HEK293 (cell line): ENCODE data around the gene ESR1.

Experiments
- ZBTB20 ChIP-seq: fragments of 450-650 bp; formaldehyde crosslinking; IDR thresholded peaks from 2 replicates; pipeline ENCODE4 v1.5.1; 2016; ENCODE audit warnings: missing biosample characterization, missing genetic modification characterization
- ZFP3 ChIP-seq: fragments of 450-650 bp; formaldehyde crosslinking; IDR thresholded peaks from 2 replicates; pipeline ENCODE4 v1.5.1; 2016; ENCODE audit warnings: low read depth, missing biosample characterization, missing genetic modification characterization
- ZNF138 ChIP-seq: fragments of 450-650 bp; formaldehyde crosslinking; IDR thresholded peaks from 2 replicates; pipeline ENCODE4 v1.5.1; 2016; ENCODE audit warnings: missing biosample characterization, missing genetic modification characterization, borderline replicate concordance
- TF ChIP-seq, protein P1 (sequence below): fragments of 450-650 bp; formaldehyde crosslinking; IDR thresholded peaks from 2 replicates; pipeline ENCODE4 v1.5.1; 2016; ENCODE audit warnings: missing biosample characterization, missing genetic modification characterization, low read depth
- TF ChIP-seq, protein P2 (sequence below): fragments of 450-650 bp; formaldehyde crosslinking; IDR thresholded peaks from 2 replicates; pipeline ENCODE4 v1.5.1; 2016; ENCODE audit warnings: missing biosample characterization, missing genetic modification characterization

DNA sequence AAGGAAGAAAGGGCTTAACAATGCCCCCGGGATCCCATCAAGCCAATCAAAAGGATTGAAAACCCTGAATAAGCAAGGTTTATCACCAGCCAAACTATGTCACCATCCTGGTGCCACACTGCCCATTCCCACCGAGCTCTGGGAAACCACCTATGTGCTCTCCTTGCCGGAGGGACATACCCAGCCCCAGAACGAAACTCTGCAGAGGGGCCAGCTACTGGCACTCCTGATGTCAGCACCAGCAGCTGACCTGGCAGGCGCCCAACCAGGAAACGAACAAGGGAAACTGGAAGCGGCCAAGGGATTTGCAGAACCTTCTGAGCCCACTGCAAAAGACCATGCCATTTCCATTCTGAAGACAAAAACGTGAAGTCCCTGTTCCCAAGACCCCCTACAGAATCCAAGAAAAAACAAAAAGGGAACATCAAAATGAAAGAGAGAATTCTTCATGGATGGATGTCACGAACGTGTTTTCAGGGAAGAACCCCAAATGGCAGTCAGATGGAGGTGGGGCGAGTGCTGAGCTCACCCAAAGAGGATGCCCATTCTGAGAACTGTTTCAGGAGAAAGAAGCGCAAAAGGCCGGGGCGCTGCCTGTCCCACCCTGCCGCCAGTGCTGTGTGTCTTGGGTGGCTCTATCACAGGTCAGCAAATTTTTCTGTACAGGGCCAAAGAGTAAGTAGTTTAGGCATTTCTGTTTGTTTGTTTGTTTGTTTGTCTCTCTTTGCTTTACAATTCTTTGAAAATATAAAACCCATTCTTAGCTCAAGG is 305.2 kb downstream of the ESR1 start:
- TF ChIP-seq, protein P1, sequence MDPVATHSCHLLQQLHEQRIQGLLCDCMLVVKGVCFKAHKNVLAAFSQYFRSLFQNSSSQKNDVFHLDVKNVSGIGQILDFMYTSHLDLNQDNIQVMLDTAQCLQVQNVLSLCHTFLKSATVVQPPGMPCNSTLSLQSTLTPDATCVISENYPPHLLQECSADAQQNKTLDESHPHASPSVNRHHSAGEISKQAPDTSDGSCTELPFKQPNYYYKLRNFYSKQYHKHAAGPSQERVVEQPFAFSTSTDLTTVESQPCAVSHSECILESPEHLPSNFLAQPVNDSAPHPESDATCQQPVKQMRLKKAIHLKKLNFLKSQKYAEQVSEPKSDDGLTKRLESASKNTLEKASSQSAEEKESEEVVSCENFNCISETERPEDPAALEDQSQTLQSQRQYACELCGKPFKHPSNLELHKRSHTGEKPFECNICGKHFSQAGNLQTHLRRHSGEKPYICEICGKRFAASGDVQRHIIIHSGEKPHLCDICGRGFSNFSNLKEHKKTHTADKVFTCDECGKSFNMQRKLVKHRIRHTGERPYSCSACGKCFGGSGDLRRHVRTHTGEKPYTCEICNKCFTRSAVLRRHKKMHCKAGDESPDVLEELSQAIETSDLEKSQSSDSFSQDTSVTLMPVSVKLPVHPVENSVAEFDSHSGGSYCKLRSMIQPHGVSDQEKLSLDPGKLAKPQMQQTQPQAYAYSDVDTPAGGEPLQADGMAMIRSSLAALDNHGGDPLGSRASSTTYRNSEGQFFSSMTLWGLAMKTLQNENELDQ: no peak
- TF ChIP-seq ZNF138 (tag by site-specific recombination) (no peak), ZFP3 (tag by site-specific recombination) (no peak), ZBTB20 (tag by site-specific recombination) (no peak)
- TF ChIP-seq, protein P2, sequence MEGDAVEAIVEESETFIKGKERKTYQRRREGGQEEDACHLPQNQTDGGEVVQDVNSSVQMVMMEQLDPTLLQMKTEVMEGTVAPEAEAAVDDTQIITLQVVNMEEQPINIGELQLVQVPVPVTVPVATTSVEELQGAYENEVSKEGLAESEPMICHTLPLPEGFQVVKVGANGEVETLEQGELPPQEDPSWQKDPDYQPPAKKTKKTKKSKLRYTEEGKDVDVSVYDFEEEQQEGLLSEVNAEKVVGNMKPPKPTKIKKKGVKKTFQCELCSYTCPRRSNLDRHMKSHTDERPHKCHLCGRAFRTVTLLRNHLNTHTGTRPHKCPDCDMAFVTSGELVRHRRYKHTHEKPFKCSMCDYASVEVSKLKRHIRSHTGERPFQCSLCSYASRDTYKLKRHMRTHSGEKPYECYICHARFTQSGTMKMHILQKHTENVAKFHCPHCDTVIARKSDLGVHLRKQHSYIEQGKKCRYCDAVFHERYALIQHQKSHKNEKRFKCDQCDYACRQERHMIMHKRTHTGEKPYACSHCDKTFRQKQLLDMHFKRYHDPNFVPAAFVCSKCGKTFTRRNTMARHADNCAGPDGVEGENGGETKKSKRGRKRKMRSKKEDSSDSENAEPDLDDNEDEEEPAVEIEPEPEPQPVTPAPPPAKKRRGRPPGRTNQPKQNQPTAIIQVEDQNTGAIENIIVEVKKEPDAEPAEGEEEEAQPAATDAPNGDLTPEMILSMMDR (tag by site-specific recombination): no peak
